Neural cell (in vitro differentiated cells): ENCODE measurements around the gene DCDC2. TPM values are rescaled to one million over a fixed set of nuclear protein-coding genes. Genes with fewer than 3 reads are reported as not detected.

ENCODE experiments used
- H2AFZ ChIP-seq: fragments of 200-600, 300-800 bp; sonication (generic), shearing (Covaris generic); 2 replicates; pipeline ENCODE4 v1.6.0; 2014; ENCODE audit warnings: low read depth, mild to moderate bottlenecking, antibody characterized with exemption, low read length, moderate library complexity
- H3F3A ChIP-seq: fragments of 200-600 bp; shearing (Covaris generic); 2 replicates; pipeline ENCODE4 v1.6.1; 2016; ENCODE audit warnings: mild to moderate bottlenecking, moderate library complexity, mixed read lengths, antibody characterized with exemption, low read length; ENCODE audit not compliant: insufficient read depth, poor library complexity, severe bottlenecking
- H3K27ac ChIP-seq: fragments of 200-600, 300-800 bp; sonication (generic), shearing (Covaris generic); 2 replicates; pipeline ENCODE4 v1.5.1; 2014; ENCODE audit warnings: mild to moderate bottlenecking, low read length, moderate library complexity
- H3K27me3 ChIP-seq: fragments of 300-800, 200-600 bp; sonication (generic), shearing (Covaris generic); 2 replicates; pipeline ENCODE4 v1.6.0; 2014; ENCODE audit warnings: mild to moderate bottlenecking, low read depth, low read length, moderate library complexity; ENCODE audit not compliant: insufficient read depth
- H3K36me3 ChIP-seq: fragments of 300-800, 200-600 bp; sonication (generic), shearing (Covaris generic); 2 replicates; pipeline ENCODE4 v1.5.1; 2014; ENCODE audit warnings: mild to moderate bottlenecking, antibody characterized with exemption, low read length, moderate library complexity; ENCODE audit not compliant: insufficient read depth
- H3K4me2 ChIP-seq: fragments of 300-800, 200-600 bp; sonication (generic), shearing (Covaris generic); 2 replicates; pipeline ENCODE4 v1.6.0; 2014; ENCODE audit warnings: mild to moderate bottlenecking, low read length
- H3K4me3 ChIP-seq: fragments of 300-800, 200-600 bp; sonication (generic), shearing (Covaris generic); 2 replicates; pipeline ENCODE4 v1.5.1; 2014; ENCODE audit warnings: mild to moderate bottlenecking, low read length, moderate library complexity
- H3K79me2 ChIP-seq: fragments of 200-600 bp; shearing (Covaris generic); replicated peaks from 2 replicates; pipeline ENCODE4 v1.6.0; 2014; ENCODE audit warnings: mild to moderate bottlenecking, low read length, moderate library complexity; ENCODE audit not compliant: insufficient read depth
- H3K9ac ChIP-seq: fragments of 300-800, 200-600 bp; sonication (generic), shearing (Covaris generic); 2 replicates; pipeline ENCODE4 v1.6.1; 2016; ENCODE audit warnings: mild to moderate bottlenecking, low read length, mixed read lengths
- H3K9me2 ChIP-seq: fragments of 200-600 bp; shearing (Covaris generic); 2 replicates; pipeline ENCODE4 v1.6.1; 2016; ENCODE audit warnings: mild to moderate bottlenecking, low read length, mixed read lengths; ENCODE audit not compliant: insufficient read depth
- H3K9me3 ChIP-seq: fragments of 200-600, 300-800 bp; sonication (generic), shearing (Covaris generic); 2 replicates; pipeline ENCODE4 v1.6.1; 2016; ENCODE audit warnings: mild to moderate bottlenecking, mixed run types, low read length, moderate library complexity, mixed read lengths
- H4K20me1 ChIP-seq: fragments of 200-600 bp; shearing (Covaris generic); 2 replicates; pipeline ENCODE4 v1.6.1; 2016; ENCODE audit warnings: mild to moderate bottlenecking, mixed run types; ENCODE audit not compliant: insufficient read depth
- EP300 ChIP-seq: fragments of 450-650 bp; conservative IDR thresholded peaks from 2 replicates; pipeline ENCODE4 v1.6.1; 2014; ENCODE audit warnings: antibody characterized with exemption, mild to moderate bottlenecking, moderate library complexity; ENCODE audit not compliant: poor library complexity, severe bottlenecking
- EZH2 ChIP-seq: fragments of 200-600, 300-800 bp; shearing (Covaris generic), sonication (generic); IDR thresholded peaks from 2 replicates; pipeline ENCODE4 v1.6.1; 2014; ENCODE audit warnings: antibody characterized with exemption, low read length, borderline replicate concordance, mild to moderate bottlenecking; ENCODE audit not compliant: insufficient read depth, poor library complexity, severe bottlenecking
- MXI1 ChIP-seq: fragments of 450-650 bp; conservative IDR thresholded peaks from 2 replicates; pipeline ENCODE4 v1.6.1; 2014; ENCODE audit warnings: antibody characterized with exemption, mild to moderate bottlenecking; ENCODE audit not compliant: poor library complexity, severe bottlenecking
- POLR2AphosphoS5 ChIP-seq: IDR thresholded peaks from 2 replicates; pipeline ENCODE4 v1.6.1; 2012
- RAD21 ChIP-seq: fragments of 450-650 bp; conservative IDR thresholded peaks from 2 replicates; pipeline ENCODE4 v1.6.1; 2014; ENCODE audit warnings: antibody characterized with exemption, mild to moderate bottlenecking, moderate library complexity
- SMC3 ChIP-seq: fragments of 450-650 bp; conservative IDR thresholded peaks from 2 replicates; pipeline ENCODE4 v1.6.1; 2014; ENCODE audit warnings: antibody characterized with exemption, mild to moderate bottlenecking, moderate library complexity; ENCODE audit not compliant: poor library complexity
- TAF1 ChIP-seq: IDR thresholded peaks from 2 replicates; pipeline ENCODE4 v1.6.1; 2012; ENCODE audit warnings: low read depth
- polyA plus RNA-seq: library from polyadenylated mRNA; depleted of rRNA; stranded (reverse); fragments of >200 nt; gene quantifications from 2 replicates; pipeline ENCODE4 v1.2.3, GENCODE V29; 2014
- TF ChIP-seq, protein P1 (sequence below): IDR thresholded peaks from 2 replicates; pipeline ENCODE4 v1.6.1; 2012; ENCODE audit warnings: borderline replicate concordance
- TF ChIP-seq, protein P2 (sequence below): fragments of 450-650 bp; IDR thresholded peaks from 2 replicates; pipeline ENCODE4 v1.5.1; 2014; ENCODE audit warnings: antibody characterized with exemption, mild to moderate bottlenecking, moderate library complexity; ENCODE audit not compliant: poor library complexity, severe bottlenecking

The DCDC2 gene
- polyA plus RNA-seq, 1 donor from 2014 or later = 0.57 TPM

DNA sequence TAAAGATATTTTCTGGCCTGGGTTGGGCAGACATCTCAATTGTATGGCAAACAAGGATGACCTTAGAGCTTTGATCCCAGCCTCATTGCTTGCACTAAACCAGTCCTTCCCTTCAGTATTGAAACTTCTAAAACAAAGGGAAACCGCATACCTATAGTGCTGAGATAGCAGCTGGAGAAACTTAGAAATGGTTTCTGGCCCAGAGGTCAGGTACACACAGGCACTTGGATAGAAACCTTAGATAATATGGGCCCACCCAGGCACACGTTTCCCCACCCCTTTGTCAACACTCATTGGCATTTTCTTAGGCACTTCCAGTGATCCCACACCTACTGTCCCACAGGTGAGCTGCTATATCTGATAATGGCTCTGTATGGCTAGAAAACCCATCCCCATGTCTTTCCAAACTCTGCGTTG, 209.7 kb downstream of the DCDC2 start:
- Histone ChIP-seq H3K9me2 (no peaks in the 10 kb centered on the region), H2AFZ (no peak overlapping the region), H3K36me3 (no peaks in the 10 kb centered on the region), H3K9me3 (no peaks in the 10 kb centered on the region), H3K27me3 (no peaks in the 10 kb centered on the region), H3K9ac (no peak overlapping the region), H3F3A (peaks cover 4% of the 10 kb centered on the region), H4K20me1 (no peaks in the 10 kb centered on the region), H3K4me3 (no peak overlapping the region), H3K27ac (no peak overlapping the region), H3K4me2 (no peak overlapping the region), H3K79me2 (no peaks in the 10 kb centered on the region)
- no peak for TF ChIP-seq SMC3

DNA sequence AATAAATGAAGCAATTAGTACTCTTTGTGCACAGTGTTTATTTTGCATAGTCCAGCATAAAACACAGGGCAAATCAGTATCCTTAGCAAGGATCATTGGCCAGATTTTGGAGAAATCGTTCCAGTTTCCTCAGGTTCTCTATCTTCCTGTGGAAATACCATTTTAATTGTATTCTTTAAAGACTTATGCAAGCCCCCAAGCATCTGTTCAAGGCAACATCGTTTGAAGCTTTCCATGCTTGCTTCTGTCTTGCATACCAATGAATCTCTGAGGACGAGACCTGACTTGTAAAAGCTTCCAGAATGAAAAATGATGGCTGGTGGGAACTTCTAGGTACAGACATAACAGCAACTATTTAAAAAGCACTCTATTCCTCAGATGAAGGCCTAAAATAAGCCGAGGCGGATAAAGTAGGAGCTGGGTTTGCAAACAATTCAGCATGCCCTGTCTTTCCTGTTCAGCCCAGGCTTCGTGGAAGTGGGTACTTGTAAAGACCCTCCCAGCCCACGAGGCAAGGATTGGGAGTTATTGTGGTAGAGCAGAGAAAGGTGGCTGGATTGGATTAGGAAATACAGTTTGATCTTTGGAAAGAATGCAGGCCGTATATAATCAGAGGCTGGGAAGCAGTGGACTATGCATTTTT, 210.2 kb downstream of the DCDC2 start:
- Histone ChIP-seq H3K27me3 (no peaks in the 10 kb centered on the region), H3K27ac (no peak overlapping the region), H3K9ac (no peak overlapping the region), H3K4me2 (no peak overlapping the region), H2AFZ (no peak overlapping the region), H3K79me2 (no peaks in the 10 kb centered on the region), H3K36me3 (no peaks in the 10 kb centered on the region), H3F3A (peaks cover 4% of the 10 kb centered on the region), H3K9me3 (no peaks in the 10 kb centered on the region), H3K4me3 (no peak overlapping the region), H4K20me1 (no peaks in the 10 kb centered on the region), H3K9me2 (no peaks in the 10 kb centered on the region)
- no peak for TF ChIP-seq MXI1
- TF ChIP-seq EZH2 = no peak
- TF ChIP-seq POLR2AphosphoS5 = no peak
- TF ChIP-seq TAF1 = no peak
- no peak for TF ChIP-seq EP300
- TF ChIP-seq, protein P1, sequence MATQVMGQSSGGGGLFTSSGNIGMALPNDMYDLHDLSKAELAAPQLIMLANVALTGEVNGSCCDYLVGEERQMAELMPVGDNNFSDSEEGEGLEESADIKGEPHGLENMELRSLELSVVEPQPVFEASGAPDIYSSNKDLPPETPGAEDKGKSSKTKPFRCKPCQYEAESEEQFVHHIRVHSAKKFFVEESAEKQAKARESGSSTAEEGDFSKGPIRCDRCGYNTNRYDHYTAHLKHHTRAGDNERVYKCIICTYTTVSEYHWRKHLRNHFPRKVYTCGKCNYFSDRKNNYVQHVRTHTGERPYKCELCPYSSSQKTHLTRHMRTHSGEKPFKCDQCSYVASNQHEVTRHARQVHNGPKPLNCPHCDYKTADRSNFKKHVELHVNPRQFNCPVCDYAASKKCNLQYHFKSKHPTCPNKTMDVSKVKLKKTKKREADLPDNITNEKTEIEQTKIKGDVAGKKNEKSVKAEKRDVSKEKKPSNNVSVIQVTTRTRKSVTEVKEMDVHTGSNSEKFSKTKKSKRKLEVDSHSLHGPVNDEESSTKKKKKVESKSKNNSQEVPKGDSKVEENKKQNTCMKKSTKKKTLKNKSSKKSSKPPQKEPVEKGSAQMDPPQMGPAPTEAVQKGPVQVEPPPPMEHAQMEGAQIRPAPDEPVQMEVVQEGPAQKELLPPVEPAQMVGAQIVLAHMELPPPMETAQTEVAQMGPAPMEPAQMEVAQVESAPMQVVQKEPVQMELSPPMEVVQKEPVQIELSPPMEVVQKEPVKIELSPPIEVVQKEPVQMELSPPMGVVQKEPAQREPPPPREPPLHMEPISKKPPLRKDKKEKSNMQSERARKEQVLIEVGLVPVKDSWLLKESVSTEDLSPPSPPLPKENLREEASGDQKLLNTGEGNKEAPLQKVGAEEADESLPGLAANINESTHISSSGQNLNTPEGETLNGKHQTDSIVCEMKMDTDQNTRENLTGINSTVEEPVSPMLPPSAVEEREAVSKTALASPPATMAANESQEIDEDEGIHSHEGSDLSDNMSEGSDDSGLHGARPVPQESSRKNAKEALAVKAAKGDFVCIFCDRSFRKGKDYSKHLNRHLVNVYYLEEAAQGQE = no peak
- TF ChIP-seq SMC3 = no peak
- TF ChIP-seq, protein P2, sequence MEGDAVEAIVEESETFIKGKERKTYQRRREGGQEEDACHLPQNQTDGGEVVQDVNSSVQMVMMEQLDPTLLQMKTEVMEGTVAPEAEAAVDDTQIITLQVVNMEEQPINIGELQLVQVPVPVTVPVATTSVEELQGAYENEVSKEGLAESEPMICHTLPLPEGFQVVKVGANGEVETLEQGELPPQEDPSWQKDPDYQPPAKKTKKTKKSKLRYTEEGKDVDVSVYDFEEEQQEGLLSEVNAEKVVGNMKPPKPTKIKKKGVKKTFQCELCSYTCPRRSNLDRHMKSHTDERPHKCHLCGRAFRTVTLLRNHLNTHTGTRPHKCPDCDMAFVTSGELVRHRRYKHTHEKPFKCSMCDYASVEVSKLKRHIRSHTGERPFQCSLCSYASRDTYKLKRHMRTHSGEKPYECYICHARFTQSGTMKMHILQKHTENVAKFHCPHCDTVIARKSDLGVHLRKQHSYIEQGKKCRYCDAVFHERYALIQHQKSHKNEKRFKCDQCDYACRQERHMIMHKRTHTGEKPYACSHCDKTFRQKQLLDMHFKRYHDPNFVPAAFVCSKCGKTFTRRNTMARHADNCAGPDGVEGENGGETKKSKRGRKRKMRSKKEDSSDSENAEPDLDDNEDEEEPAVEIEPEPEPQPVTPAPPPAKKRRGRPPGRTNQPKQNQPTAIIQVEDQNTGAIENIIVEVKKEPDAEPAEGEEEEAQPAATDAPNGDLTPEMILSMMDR = no peak
- TF ChIP-seq RAD21 = no peak
